ENCODE data around the gene NELFE.
"Not testable (repeated sequence)": the region's sequence is repeated elsewhere in the genome, so short reads cannot be mapped to it uniquely, and the experiment has no call there.

The NELFE gene

DNA sequence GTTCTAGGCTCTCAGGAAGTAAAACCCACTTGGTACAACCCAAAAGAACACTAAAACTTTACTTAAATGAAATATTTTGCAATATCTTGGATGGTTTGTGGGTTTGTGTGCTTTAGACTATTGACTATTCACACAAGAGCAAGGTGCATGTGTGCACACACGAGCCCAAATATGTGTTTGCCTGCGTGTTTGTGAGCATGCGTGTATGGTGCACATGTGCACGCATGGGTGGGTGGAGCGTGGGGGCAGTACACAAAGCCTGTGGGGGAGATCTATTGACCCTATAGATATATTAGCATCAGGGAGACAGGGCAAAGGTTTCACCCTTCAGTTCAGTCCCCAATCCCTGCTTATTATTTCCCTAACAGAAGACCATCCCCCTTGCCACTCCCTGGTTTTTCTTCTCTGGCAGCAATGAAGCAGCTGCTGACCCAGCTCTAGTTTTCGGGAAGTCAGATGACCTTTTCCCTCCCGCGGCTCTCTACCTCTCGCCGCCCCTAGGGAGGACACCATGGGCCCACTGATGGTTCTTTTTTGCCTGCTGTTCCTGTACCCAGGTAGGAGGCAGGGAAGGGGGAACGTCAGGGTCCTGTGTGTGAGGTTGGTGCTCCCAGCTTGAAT lies 31.4 kb downstream of the NELFE start, which contains the start of gene C2:
TSS of gene C2 (plus strand) at position 476 of the 621 bp plus-strand sequence. CDS start at position 512, 36 bp downstream.
- no peak for FAIRE-seq
- DNase-seq (ENCODE audit: extremely low spot score, insufficient read length, low read depth), result no peak

DNA sequence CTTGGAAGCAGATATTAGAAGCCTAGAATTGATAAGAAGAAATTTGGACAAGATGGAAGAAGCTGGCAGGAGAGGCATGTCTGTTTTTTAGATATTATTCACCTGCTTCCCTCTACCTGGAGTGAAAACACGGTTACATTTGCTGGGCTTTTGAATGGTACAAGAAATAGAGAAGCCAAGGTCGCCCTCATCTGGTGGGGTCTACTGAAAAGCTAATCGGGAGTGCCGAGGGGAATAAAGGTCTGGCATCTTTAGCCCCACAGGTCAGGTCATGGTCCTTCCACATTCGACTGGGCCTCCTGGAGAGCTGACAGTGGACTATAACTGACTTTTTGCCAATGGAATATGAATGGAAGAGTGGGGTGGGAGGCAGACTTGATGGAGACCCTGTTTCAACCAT lies 35.8 kb downstream of the NELFE start:
- no peak for FAIRE-seq
- DNase-seq (ENCODE audit: extremely low spot score, insufficient read length, low read depth), result no peak

DNA sequence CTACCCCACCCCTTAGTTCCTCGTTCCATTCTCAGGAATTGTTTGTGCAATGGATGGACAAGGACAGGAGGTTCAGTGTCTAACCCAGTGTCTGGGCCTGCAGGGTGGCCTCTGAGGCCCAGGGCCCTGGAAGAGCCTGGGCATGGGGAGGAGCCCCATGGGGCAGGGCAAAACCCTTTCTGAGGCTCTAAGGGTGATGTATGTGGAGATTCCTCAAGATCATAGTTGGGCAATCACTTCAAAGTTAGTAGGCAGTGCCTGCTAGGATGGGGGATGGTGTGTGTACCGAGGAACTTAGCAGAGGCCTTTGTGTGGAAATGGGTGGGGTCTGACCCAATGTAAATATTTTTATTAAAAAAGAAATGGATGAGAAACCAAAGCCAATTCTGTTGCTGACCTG lies 38.0 kb downstream of the NELFE start:
- DNase-seq (ENCODE audit: extremely low spot score, insufficient read length, low read depth) (no peak), FAIRE-seq (no peak)

DNA sequence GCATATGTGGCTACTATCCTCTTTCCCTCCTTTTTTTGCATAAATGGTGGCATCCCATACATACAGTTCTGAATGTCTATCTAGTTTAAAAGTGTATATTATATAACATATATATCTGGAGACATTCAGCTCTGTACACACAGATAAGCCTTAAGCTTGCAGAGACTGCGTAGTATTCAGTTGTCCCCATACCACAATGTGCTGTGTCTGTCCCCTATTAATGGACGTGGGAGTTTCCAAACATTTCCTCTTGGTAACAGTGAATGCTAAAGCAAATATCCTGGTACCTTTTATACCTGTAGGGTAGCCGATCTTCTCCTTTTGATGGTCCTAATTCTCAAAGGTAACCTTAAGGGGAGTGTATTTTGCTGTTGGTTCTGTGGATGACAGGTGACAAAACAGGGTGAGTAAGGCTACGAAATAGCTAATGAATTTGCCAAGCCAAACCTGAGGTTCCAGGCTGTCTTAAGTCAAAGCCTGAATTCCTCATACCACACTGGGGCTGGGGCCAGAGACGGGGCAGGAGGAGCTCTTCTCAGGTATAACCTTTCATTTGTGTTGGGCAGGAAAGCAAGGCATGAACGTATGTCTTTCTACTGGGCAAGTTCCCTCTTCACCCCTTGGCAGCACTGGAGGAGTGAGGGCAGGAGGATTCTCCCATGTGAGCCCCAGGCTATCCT lies 39.0 kb downstream of the NELFE start:
- DNase-seq (ENCODE audit: extremely low spot score, insufficient read length, low read depth), result no peak
- FAIRE-seq, result no peak

DNA sequence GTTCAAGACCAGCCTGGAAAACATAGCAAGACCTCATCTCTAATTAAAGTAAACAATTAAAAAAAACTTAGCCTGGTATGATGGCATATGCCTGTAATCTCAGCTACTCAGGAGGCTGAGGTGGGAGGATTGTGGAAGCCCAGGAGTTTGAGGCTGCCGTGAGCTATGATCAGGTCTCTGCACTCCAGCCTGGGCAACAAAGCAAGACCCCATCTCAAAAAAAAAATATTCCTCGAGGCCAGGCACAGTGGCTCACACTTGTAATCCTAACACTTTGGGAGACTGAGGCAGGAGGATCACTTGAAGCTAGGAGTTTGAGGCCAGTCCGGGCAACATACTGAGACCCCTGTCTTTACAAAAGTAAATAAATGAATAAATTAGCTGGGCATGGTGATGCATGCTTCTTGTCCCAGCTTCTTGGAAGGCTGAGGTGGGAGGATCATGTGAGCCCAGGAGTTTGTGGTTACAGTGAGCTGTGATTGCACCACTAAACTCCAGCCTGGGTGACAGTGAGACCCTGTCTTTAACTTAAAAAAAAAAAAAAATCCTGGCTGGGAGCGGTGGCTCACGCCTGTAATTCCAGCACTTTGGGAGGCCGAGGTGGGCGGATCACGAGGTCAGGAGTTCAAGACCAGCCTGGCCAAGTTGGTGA lies 40.6 kb downstream of the NELFE start:
- FAIRE-seq (no peak), DNase-seq (ENCODE audit: extremely low spot score, insufficient read length, low read depth) (no peak)

DNA sequence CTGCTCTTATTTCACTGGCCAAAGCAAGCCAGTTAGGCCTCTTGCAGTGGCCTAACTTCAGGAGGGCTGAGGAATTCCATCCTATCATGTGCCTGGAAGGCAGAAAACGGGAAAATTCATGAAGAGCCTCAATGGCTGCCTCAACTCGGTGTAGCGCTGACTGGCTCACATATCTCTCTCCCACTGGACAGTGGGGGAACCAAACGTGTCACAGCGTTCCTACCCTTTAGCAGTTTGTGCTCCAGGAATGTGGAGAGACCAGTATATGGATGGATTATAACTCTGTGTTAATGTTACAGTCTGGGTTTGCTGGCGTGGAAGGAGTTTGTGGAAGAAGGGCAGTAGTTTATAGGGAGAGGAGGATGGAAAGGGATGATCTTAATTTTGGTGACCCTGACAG lies 43.0 kb downstream of the NELFE start:
- DNase-seq (ENCODE audit: extremely low spot score, insufficient read length, low read depth) (no peak), FAIRE-seq (no peak)

DNA sequence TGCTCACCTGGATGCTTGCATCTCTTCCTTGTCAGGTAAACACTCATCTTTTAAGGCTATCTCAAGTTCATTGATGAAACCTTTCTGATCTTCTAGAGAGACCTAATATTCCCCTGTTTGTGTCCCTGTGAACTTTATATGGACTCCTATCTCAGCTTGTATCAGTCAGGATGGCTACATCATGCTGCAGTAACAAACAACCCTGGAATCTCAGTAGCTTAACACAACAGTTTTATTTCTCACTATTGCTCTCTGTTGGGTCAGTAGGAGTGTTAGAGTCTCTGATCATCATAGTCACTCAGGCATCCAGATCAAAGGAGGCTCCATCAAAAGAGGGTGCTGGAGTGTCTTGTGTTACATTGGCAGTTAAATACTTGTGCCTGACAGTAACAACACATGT lies 43.4 kb downstream of the NELFE start:
- DNase-seq (ENCODE audit: extremely low spot score, insufficient read length, low read depth) (no peak), FAIRE-seq (no peak)

DNA sequence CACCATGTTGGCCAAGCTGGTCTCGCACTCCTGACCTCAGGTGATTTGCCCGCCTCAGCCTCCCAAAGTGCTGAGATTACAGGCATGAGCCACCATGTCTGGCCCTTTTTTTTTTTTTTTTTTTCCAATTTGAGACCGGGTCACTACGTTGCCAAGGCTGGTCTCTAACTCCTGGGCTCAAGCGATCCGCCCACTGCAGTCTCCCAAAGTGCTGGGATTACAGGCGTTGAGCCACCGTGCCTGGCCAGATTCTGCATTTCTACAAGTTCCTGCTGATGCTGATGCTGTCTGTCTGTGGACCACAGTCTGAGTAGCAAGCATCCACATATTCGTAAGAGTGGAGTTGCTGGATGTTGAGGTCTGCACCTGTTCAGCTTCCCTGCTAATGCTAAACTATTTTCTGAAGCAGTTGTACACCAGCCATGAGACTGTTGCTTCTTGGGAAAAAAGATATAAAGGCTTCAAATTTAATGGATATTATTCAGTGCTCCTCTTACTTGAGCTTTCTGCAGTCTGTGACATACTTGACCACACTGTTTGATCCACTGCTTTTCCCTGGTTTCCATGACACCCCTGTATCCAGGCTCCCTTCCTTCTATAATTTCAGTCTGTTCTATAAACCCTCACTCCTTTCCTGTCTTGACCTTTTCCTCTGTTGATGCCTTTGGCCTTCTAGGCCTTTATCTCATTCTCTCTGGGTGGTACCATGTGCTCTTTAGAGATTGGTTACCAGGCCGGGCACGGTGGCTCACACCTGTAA lies 46.8 kb downstream of the NELFE start:
- FAIRE-seq, result no peak
- no peak for DNase-seq (ENCODE audit: extremely low spot score, insufficient read length, low read depth)

DNA sequence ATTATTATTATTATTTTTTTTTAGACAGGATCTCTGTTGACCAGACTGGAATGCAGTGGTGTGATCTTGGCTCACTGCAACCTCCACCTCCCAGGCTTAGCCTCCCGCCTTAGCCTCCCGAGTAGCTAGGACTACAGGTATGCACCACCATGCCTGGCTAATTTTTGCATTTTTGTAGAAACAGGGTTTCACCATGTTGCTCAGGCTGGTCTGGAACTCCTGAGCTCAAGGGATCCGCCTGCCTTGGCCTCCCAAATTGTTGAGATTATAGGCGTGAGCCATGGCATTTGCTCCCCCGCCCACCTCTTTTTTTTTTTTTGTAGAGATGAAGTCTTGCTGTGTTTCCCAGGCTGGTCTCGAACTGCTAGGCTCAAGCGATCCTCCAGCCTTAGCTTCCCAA lies 49.5 kb downstream of the NELFE start:
- FAIRE-seq; DNase-seq (ENCODE audit: extremely low spot score, insufficient read length, low read depth): not testable (repeated sequence)

DNA sequence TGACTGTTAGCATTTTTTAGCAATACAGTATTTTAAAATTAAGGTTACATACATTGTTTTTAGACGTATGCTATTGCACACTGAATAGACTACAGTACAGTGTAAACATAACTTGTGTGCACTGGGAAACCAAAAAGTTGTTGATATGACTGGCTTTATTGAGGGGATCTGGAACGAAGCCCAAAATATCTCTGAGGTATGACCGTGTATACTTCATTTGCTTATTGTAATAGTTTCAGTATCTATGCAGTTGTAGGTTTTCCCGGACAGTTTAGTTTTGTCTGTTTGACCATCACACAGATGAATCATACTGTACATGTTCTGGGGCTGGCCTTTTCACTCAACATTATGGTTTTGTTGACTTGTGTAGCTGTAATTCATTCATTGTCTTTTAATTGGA lies 50.0 kb downstream of the NELFE start:
- DNase-seq (ENCODE audit: extremely low spot score, insufficient read length, low read depth), result no peak
- peak; percentile 66 for FAIRE-seq

DNA sequence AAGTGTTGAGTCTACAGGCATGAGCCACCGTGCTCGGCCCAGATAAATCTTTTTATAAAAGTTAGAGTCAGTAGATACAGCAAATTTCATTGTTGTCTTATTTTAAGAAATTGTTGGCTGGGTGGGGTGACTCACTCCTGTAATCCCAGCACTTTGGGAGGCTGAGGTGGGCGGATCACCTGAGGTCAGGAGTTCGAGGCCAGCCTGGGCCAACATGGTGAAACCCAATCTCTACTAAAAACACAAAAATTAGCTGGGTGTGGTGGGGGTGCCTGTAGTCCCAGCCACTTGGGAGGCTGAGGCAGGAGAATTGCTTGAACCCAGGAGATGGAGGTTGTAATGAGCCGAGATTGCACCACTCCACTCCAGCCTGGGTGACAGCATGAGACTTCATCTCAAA lies 50.5 kb downstream of the NELFE start:
- not testable (repeated sequence) for DNase-seq (ENCODE audit: extremely low spot score, insufficient read length, low read depth); FAIRE-seq

DNA sequence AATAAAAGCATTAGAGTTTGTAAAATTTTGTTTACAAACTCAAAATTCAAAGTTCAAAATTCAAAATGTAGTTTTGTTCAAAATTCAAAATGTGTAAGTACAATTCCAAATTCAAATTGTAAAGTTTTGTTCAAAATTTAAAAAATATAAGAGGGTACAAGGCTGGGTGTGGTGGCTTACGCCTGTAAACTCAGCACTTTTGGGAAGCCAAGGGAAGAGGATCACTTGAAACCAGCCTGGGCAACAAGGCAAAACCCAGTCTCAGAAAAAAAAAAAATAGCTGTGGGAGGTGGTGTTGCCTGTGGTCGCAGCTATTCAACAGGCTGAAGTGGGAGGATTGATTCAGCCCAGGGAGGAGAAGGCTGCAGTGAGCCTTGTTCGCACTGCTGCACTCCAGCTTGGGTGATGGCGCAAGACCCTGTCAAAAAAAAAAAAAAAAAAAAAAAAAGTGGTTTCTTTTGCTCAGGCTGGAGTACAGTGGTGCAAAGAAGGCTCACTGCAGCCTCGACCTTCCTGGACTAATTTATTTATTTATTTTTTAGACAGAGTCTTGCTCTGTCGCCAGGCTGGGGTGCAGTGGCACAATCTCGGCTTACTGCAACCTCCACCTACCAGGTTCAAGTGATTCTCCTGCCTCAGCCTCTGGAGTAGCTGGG lies 51.5 kb downstream of the NELFE start:
- no peak for FAIRE-seq
- no peak for DNase-seq (ENCODE audit: extremely low spot score, insufficient read length, low read depth)

DNA sequence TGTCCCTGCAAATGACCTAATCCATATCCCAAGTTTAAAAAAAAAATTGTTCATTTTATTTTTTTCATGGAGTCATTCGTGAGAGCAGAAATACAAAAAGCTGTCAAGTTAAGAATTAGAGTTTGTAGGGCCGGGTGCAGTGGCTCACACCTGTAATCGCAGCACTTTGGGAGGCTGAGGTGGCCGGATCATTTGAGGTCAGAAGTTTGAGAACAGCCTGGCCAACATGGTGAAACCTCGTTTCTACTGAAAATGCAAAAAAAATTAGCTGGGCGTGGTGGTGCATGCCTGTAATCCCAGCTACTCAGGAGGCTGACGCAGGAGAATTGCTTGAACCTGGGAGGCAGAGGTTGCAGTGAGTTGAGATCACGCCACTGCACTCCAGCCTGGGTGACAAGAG lies 52.0 kb downstream of the NELFE start:
- not testable (repeated sequence) for DNase-seq (ENCODE audit: extremely low spot score, insufficient read length, low read depth); FAIRE-seq

DNA sequence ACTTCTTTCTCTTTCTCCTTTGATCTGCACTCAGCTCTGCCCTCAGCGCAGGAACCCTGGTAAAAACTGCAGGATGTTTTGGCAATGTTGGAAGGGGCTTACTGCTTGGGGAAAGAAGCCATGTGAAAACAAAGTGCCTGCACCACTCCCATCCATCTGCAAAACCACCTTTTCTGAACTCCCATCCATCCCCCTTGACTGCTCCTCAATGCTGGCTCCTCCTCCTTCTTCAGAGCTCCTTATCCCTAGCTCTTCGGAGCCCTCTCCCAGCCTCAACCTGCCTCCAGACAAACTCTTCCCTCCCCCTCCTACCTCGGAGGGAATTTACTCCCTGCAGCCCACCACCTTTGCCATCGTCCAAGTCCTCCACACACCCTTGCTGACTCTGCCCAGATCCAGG lies 52.6 kb downstream of the NELFE start:
- no peak for DNase-seq (ENCODE audit: extremely low spot score, insufficient read length, low read depth)
- FAIRE-seq, result no peak

DNA sequence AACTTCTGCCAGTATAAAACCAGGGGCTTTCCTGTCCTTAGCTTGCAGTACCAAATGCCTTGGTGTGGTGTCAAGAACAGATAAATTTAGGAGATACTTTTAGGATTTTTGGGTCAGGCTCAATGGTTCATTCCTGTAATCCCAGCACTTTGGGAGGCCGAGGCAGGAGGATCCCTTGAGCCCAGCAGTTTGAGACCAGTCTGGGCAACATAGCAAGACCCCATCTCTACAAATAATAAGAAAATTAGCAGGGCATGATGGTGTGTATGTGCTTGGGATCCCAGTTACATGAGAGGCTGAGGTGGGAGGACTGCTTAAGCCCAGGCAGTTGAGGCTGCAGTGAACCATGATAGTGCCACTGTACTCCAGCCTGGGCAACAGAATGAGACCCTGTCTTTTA lies 53.7 kb downstream of the NELFE start:
- DNase-seq (ENCODE audit: extremely low spot score, insufficient read length, low read depth) (no peak), FAIRE-seq (no peak)

DNA sequence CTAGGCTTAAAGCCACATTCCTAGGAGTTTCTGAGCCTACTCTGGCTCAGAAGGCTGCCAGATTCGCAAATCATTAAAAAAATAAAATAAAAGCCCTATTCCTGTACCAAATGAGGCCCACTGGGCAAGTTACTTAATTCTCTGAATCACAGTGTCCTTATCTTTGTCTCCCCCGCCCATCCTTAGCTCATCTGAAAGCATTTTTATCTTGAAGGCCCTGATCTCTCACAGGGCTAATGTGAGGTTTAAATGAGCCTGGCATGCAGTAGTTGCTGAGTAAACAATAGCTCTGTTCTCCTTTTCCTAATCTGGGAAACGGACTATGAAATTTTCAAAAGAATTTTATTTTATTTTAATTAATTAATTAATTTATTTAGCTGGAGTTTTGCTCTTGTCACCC lies 54.8 kb downstream of the NELFE start:
- DNase-seq (ENCODE audit: extremely low spot score, insufficient read length, low read depth) (no peak), FAIRE-seq (no peak)
